ENCODE measurements around the gene NT5C3B.
"Not testable (repeated sequence)": the region's sequence is repeated elsewhere in the genome, so short reads cannot be mapped to it uniquely, and the experiment has no call there.

NT5C3B gene

DNA sequence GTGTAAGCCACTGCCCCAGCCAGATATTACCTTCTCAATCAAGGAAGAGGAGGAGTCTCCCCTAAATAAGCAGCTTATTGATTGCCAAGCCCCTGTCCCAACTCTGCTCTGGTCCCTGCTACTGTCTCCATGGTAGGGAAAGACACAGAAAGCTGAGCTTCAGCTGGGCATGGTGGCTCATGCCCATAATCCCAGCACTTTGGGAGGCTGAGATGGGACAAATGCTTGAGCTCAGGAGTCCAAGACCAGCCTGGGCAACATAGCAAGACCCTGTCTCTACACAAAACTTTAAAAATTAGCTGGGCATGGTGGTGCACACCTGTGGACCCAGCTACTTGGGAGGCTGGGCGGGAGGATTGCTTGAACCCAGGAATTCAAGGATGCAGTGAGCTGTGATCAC lies 56.1 kb downstream of the NT5C3B start:
- no peak for DNase-seq

DNA sequence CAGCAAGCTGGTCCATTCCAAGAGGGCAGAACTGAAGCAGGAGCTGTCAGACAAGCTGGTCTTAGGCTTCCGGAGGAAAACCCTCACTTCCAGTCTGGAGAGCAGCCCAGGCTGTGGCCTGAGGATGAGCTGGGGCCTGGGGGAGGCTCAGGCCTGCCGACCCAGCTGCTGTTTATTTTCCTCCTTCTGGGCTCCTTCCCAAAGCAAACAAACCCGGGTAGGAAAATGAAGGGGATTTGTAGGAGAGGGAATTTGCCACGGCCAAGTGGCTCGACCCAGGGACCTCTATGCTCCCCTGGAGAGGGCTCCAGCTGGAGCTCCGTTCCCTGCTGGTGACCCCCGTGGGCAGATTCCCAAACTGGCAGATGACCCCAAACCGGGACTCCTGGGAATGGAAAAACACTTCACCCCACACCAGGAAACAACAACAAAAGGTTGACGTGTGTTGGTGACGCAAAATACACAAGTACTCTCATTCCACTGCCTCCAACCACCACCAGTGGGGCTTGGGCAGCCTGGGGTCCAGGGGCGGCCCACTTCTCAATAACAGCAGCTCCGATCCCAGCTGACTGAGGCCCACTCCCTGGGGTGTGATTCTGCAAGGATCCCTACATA lies 58.4 kb downstream of the NT5C3B start:
- no peak for DNase-seq

DNA sequence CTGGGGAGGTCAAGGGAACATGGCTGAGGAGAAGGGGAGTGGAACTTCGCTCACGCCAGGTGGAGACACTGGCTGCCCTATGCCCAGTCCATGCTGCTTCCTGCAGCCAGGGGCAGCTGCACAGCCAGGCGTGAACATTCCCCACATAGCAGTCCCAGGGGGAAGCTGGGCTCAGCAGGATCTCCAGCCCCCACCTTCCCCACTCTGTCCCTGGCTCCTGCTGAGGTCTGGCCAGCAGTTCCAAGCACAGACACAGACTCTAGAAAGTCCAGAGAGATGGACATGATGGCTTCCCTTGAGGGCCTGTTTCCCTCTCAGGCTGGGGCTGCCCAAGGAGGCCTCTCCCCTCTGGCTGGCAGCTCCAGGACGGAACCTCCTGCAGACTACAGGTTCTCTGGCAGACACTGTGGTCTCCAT lies 58.9 kb downstream of the NT5C3B start:
- no peak for DNase-seq

DNA sequence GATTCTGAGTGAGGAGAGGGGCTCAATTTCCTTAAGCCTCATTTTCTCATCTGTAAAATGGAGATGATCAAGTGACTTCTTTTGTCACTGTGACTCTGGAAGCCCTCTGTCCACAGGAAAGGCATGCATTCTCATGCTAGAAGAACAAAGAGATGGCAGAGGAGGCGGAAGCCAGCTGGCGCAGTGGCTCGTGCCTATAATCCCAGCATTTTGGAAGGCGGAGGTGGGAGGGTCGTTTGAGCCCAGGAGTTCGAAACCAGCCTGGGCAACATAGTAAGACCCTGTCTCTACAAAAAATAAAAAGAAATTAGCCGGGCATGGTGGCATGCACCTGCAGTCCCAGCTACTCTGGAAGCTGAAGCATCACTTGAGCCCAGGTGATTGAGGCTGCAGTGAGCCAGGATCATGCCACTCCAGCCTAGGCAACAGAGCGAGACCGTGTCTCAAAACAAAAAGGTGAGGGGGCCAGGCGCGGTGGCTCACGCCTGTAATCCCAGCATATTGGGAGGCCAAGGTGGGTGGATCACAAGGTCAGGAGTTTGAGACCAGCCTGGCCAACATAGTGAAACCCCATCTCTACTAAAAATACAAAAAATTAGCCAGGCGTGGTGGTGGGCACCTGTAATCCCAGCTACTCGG lies 59.7 kb downstream of the NT5C3B start:
- not testable (repeated sequence) for DNase-seq

DNA sequence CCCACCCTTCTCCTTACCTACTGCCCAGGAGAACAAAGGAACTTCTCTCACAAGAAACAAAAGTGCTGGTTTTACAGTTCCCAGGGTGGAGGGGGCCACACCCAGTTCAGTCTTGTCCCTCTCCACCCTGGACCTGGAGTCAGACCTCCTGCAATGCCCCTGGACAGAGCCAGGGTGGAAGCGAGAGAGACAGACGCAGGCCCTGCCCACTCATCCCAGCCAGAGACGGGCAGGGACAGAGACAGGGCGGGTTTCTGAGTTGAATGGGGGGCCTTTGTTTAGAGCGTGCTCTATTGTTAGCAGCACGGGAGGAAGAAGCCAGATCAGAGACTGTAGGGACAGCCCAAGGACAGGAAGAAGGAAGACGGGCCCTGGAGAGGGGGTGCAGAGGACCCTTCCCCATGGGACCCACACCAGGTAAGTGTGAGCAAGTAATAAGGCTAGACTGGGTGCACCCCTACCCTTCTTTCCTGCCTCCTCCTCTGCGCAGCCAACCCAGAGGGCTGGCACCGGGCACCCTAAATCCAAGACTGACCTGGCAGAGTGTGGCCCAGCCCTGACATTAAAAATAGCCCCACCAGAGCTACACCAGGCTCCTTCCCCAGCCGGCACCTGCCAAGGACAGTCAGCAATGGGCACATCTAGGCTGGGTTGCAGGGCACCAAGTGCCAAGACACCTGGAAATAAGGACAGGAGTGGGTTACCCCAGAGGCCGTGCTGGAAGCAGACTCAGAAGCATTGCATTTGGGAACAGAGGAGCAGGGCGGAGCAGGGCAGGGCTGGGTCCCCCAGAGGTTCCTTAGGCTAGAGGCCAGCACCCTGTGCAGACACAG lies 60.4 kb downstream of the NT5C3B start:
- DNase-seq: no peak

Data from activated CD4-positive, alpha-beta T cell treated with anti-CD3 and anti-CD28 coated beads, Interleukin-2, amount 50 U/mL, for 48 hours (primary cell).